HG02973 (cell line): ENCODE results near the gene CHST13.
"Not testable (repeated sequence)": the region's sequence is repeated elsewhere in the genome, so short reads cannot be mapped to it uniquely, and the experiment has no call there.

Experiments used
- ATAC-seq: cut with Tn5 transposase; IDR thresholded peaks from one replicate; pipeline ENCODE4 v1.9.1; 2021; ENCODE audit warnings: moderate library complexity; ENCODE audit not compliant: unreplicated experiment

Gene CHST13

DNA sequence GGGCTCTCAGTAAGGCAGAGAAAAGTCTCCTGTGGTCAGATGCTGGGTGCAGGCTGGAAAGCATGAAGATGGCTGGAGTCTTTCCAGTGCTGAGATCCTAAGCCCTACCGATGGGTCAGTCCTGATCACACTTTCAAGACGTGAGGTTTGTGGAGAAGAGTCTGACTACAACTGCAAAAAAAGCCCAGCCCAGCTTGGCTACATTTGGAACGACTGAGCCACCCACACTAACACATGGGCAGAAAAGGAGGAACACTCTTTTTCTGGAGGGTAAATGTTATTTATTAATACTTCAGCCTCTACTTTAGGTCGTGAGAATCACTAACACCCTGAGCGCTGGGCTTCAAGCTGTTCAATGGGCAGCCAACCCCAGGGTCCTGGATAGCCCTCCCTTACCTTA, 56.8 kb downstream of the CHST13 start:
- no peak for ATAC-seq

DNA sequence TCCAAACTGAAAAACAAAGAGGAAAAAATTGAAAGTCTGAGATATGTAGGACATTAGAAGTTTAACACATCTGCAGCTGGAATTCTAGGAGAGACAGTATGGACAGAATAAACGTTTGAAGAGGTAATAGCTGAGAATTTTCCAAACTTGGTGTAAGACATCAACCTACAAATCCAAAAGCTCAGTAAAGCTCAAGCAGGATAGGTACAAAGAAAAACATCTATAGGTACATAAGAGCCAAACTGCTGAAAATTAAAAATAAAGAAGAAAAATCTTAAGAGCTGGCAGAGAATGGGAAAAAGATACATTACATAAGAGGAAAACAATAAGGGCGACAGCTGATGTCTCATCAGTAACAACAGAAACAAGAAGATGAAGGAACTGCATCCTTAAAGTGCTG, 57.6 kb downstream of the CHST13 start:
- ATAC-seq = no peak

DNA sequence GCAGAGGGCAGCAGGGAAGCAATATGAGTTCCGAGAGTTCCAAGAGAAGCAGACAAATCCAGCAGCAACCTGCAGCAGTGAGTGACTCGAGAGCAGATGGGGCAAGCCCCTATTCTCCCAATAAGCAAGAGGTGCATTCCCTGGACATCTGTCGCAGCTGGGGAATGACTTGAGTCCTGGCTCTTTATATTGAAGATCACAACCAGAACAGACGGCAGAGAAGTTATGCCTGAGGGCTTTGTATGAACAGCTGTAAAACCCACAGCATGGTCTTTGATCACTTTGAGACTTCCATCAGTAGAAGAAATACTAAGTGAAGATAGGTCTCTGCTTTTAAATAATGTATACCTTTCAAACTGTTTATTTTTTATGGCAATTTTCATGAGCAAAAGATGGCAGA, 58.4 kb downstream of the CHST13 start:
- ATAC-seq = no peak

DNA sequence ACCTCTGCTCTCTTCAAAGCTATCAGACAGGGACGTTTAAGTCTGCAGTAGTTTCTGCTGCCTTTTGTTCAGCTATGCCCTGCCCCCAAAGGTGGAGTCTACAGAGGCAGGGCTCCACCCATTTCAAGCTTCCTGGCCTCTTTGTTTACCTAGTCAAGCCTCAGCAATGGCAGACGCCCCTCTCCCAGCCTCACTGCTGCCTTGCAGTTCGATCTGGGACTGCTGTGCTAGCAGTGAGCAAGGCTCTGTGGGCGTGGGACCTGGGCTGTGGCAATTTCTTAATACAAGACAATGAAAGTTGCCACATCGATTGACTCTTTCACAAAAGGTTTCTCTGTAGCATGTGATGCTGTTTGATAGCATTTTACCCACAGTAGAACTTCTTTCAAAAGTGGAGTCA, 67.6 kb downstream of the CHST13 start:
- ATAC-seq = not testable (repeated sequence)
